GM18517 (cell line): ENCODE measurements around the gene NTSR2.

Experiments used
- ATAC-seq: cut with Tn5 transposase; IDR thresholded peaks from one replicate; pipeline ENCODE4 v1.9.1; 2021; ENCODE audit warnings: mild to moderate bottlenecking, moderate library complexity; ENCODE audit not compliant: unreplicated experiment

NTSR2 gene

GRCh38 chr2:11699686-11700670 lies 30.0 kb upstream of the NTSR2 start:
- ATAC-seq = no peak

DNA sequence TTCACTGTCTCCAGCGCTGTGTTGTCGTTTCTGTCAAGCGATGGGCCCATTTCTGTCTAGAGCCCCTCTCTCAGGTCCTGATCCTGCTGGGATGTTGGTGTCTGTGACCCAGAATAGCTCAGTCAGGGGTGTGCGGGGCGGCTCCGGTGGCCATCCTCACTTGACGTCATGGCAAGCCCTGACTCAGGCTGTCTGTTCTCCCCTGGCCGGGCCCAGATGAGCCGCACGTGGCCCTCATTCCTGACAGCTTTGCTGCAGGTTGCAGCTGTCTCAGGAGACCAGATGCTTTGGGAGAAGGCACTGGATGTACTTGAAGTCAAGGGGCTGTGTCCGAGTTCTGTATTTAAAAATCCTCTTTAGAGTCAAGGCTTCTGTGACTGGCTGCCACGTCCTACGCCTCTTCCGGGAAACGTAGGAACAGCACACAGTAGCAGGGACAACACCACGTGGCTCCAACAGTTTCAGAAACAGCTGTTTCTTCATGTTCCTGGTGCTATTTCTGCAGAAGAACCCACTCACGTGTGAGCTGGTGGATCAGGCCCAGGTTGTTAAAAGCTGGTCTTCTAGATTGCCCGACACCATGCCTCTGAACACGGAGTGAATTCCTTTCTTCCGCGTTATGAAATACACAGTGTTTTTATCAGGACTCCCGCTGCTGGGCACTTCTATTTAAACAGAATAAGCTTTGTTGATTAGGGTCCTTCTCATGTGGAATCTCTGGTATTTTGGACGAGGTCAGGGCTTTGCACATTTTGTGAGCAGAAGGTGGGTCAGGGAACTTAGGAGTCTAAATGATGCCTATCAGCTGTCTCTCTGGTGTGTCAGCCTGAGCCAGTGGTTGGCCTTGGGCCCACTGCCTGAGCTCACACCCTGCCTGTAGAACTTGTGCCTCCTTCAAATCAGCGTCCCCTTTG lies 28.3 kb upstream of the NTSR2 start:
- ATAC-seq = no peak

- ATAC-seq = no peak
These were observed 27.3 kb upstream of the NTSR2 start for GRCh38 chr2:11697103-11697871.

GRCh38 chr2:11696736-11697102 lies 26.7 kb upstream of the NTSR2 start:
- no peak for ATAC-seq

DNA sequence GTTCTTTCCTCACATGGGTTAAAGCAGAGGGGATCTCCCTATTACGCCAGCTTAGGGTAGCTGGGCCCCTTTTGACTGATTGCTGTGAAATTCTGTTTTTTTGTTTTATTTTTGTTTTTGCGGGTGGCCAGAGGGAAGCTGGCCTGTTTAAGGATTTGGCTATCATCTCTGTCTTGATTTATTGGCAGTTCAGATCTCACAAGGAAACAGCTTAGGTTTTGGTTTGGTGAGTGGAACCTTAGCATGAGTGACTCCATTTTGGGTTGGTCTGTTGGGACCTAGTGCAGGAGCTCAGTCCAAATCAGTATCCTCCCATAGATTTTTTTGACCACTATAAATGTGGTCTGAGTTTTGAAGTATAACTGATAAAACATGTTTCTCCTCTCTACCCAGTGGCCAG lies 25.6 kb upstream of the NTSR2 start:
- no peak for ATAC-seq

GRCh38 chr2:11692966-11693521 lies 23.0 kb upstream of the NTSR2 start:
- ATAC-seq = peak; percentile 91

GRCh38 chr2:11691076-11691660 lies 21.2 kb upstream of the NTSR2 start:
- no peak for ATAC-seq

GRCh38 chr2:11688222-11689069 lies 18.5 kb upstream of the NTSR2 start:
- peak; percentile 69 for ATAC-seq

GRCh38 chr2:11687736-11688135 lies 17.7 kb upstream of the NTSR2 start:
- no peak for ATAC-seq

DNA sequence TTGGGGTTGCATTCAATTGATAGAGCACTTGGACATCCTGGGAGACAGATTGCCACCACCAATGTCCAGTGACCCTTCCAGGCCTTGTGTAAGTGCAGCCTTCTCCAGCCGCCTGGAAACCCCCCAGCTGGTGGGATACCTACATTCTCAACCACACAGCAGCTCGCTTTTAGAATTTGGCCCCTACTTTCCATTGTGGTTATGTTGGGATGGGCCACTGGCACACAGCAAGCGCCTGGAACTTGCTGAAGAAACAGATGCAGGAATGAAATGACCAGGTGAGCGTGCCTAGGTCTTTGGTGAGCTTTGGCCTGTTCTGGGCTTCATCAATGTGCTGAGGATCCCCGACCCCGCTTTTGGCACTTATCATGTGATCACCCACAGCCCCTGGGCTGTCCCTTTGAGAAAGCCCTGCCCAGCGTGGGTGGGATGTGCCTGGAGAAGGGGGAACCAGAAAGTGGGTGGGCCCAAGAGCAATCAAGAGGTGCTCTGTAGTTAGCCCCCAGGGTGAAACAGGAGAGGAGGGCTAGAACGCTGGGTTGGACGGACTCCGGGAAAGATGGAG lies 16.0 kb upstream of the NTSR2 start:
- ATAC-seq = no peak

GRCh38 chr2:11684894-11685460 lies 15.0 kb upstream of the NTSR2 start:
- no peak for ATAC-seq

GRCh38 chr2:11683966-11684365 lies 14.0 kb upstream of the NTSR2 start:
- ATAC-seq = no peak

GRCh38 chr2:11683476-11683875 lies 13.5 kb upstream of the NTSR2 start:
- ATAC-seq = no peak

GRCh38 chr2:11682590-11682915 lies 12.6 kb upstream of the NTSR2 start:
- ATAC-seq = no peak

- ATAC-seq = no peak
These were observed 12.0 kb upstream of the NTSR2 start for GRCh38 chr2:11681722-11682589.

- no peak for ATAC-seq
These were observed 11.1 kb upstream of the NTSR2 start for GRCh38 chr2:11680901-11681721.
